ENCODE results near the gene EIF4G3. TPM values are rescaled to one million over a fixed set of nuclear protein-coding genes. Genes with fewer than 3 reads are reported as not detected.

EIF4G3 gene
- total and polyA plus RNA-seq, 10 of the 15 experiments (the other 5 are each of a cell fraction or from before 2014, with no cell fraction given), result 7.4 to 45.1 (median 29.1) TPM

DNA sequence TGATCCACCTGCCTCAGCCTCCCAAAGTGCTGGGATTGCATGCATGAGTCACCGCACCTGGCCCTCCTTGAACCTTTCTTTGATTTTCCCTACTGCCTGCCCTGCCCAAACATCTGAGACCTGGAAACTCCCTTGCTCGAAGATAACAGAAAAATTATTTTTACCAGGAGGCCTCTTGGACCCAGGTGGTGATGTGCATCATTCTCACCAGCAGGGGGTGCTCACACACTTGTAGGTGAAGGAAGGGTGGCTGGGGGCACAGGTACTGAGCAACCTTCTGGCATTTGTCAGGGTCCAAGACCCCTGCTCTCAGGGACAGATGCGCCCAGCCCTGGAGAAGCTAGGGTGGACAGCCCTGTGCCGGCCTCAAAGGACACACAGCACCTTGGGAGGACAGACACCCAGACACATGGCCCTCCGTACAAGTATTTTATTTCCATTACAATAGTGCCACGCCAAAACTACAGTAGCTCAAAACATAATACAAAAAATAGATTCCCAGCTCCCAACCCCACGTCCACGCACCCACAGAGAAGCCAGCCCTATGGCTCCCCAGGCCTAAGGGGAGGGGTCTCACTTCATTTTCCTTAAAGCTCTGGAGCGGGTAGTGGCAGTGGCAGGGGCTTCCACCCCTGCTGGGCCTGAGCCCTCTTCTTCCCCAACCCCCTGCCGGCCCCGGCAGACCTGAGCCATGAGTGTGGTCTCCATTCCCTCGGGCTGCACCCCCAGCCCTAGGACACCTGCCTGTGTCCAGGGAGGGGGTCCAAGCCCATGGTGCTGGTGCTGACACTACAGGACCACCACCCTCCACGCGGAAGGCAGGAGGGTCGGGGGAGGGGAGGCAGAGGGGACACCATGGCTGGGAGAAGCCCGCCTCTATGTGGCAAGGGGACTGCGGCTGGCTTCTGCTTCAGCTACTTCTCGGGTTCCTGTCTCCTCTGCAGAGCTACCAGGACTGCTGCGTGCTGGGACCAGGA, 40.4 kb upstream of the EIF4G3 start:
- Histone ChIP-seq H3K4me1 (ENCODE audit: control insufficient read depth, insufficient read depth, low read length) (peaks cover 4% of the 10 kb centered on the region), H4K20me1 (ENCODE audit: control insufficient read depth, insufficient read depth) (no peaks in the 10 kb centered on the region), H3K4me2 (ENCODE audit: control insufficient read depth, insufficient read depth) (no peak overlapping the region), H2AFZ (ENCODE audit: control insufficient read depth, low read depth, low read length) (no peak overlapping the region), H3K27ac (ENCODE audit: control insufficient read depth, insufficient read depth) (no peak overlapping the region), H3K9ac (ENCODE audit: control insufficient read depth, insufficient read depth, low read length) (no peak overlapping the region), H3K79me2 (ENCODE audit: control insufficient read depth, insufficient read depth, low read length) (no peaks in the 10 kb centered on the region), H3K27me3 (replicated peaks in 1 of 2; ENCODE audit: control insufficient read depth in 2 of 2, insufficient read depth in 2 of 2, low read length in 1 of 2) (no peaks in the 10 kb centered on the region), H3K36me3 (ENCODE audit: control insufficient read depth in 2 of 2, insufficient read depth in 2 of 2, low read length in 1 of 2) (peaks cover 0 to 10% of the 10 kb centered on the region in 2 experiments; a peak in 3 of 4 replicates), H3K4me3 (no peak overlapping the region), H3K9me3 (replicated peaks; ENCODE audit: control insufficient read depth, insufficient read depth, low read length) (no peaks in the 10 kb centered on the region)
- FAIRE-seq (no peak), DNase-seq (ENCODE audit: low read depth, low spot score) (no peak), ATAC-seq (peak; percentile 87)
- intact Hi-C loops (cut with micrococcal nuclease; ENCODE audit: unreplicated experiment), result loop anchor here (1.0 kb wide), 1 partner anchor 151 kb away; no protein-coding TSS in a partner anchor
- BruUV-seq (replicated peaks), result no TSS peak
- ChIA-PET SMC1A (ENCODE audit: uncharacterized antibody, unreplicated experiment) (interaction anchor here (0.6 to 3.2 kb wide), 5 partner anchors 16 to 159 kb away, joined by 3 to 27 read pairs (median 3); no protein-coding TSS in a partner anchor), RAD21 (ENCODE audit: unreplicated experiment) (interaction anchor here (0.9 to 1.9 kb wide), 4 partner anchors 78 to 151 kb away, joined by 3 to 8 read pairs (median 4); no protein-coding TSS in a partner anchor), CTCF (interaction anchor here (0.6 to 4.9 kb wide), 24 partner anchors 8 to 521 kb away, joined by 3 to 67 read pairs (median 3); no protein-coding TSS in a partner anchor), POLR2A (interaction anchor here (0.7 kb wide), 1 partner anchor 438 kb away, joined by 3 read pairs; no protein-coding TSS in a partner anchor)
- WGBS (ENCODE audit: insufficient coverage, insufficient replicate concordance, low lambda C conversion rate, missing lambda C conversion rate), result 49% methylated on average over 18 of the region's 19 CpGs
- TF ChIP-seq FOXM1 (IDR thresholded peaks at IDR 0.05; ENCODE audit: low read depth, low read length) (no peak), RAD21 (IDR thresholded peaks at IDR 0.05; ENCODE audit: insufficient read depth, low read depth, low read length) (peak; percentile 59), POLR2AphosphoS5 (IDR thresholded peaks at IDR 0.05; ENCODE audit: low read length) (no peak), SMC3 (IDR thresholded peaks at IDR 0.05; ENCODE audit: borderline replicate concordance, low read length) (peak; percentile 32; the same call in 1 of the 2 replicates), POLR2A (IDR thresholded peaks at IDR 0.05; ENCODE audit: low read depth, low read length) (0 out of 2 replicates have a peak, but pooled peaks have one; percentile 25)
- TF ChIP-seq, protein P1, sequence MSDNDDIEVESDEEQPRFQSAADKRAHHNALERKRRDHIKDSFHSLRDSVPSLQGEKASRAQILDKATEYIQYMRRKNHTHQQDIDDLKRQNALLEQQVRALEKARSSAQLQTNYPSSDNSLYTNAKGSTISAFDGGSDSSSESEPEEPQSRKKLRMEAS (IDR thresholded peaks at IDR 0.05; ENCODE audit: low read depth, low read length), result no peak
- TF ChIP-seq, protein P2, sequence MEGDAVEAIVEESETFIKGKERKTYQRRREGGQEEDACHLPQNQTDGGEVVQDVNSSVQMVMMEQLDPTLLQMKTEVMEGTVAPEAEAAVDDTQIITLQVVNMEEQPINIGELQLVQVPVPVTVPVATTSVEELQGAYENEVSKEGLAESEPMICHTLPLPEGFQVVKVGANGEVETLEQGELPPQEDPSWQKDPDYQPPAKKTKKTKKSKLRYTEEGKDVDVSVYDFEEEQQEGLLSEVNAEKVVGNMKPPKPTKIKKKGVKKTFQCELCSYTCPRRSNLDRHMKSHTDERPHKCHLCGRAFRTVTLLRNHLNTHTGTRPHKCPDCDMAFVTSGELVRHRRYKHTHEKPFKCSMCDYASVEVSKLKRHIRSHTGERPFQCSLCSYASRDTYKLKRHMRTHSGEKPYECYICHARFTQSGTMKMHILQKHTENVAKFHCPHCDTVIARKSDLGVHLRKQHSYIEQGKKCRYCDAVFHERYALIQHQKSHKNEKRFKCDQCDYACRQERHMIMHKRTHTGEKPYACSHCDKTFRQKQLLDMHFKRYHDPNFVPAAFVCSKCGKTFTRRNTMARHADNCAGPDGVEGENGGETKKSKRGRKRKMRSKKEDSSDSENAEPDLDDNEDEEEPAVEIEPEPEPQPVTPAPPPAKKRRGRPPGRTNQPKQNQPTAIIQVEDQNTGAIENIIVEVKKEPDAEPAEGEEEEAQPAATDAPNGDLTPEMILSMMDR (IDR thresholded peaks at IDR 0.05 in 2 of 3, conservative IDR thresholded peaks at IDR 0.05 in 1 of 3; ENCODE audit: control insufficient read depth in 2 of 3, extremely low read depth in 1 of 3, insufficient read depth in 1 of 3, low read depth in 3 of 3, low read length in 3 of 3), result peak; percentile 63 to 84 (median 80)
- TF ChIP-seq, protein P3, sequence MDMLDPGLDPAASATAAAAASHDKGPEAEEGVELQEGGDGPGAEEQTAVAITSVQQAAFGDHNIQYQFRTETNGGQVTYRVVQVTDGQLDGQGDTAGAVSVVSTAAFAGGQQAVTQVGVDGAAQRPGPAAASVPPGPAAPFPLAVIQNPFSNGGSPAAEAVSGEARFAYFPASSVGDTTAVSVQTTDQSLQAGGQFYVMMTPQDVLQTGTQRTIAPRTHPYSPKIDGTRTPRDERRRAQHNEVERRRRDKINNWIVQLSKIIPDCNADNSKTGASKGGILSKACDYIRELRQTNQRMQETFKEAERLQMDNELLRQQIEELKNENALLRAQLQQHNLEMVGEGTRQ (IDR thresholded peaks at IDR 0.05; ENCODE audit: borderline replicate concordance, low read depth, low read length), result no peak
- in situ Hi-C loops (cut with MboI), result no loop called here

All from GM12878 (cell line).